Mesenchymal stem cell (in vitro differentiated cells and primary cell): Measurements from ENCODE around the gene JAG2.

ENCODE experiments used
- DNase-seq: peaks from one replicate; pipeline ENCODE4 v3.0.0-alpha.2; 2013
- H2AFZ ChIP-seq: one replicate; pipeline ENCODE4 v1.6.1; 2013; ENCODE audit warnings: low read depth, mild to moderate bottlenecking, control low read depth, inconsistent platforms, low read length, moderate library complexity
- H2AK5ac ChIP-seq: 2 replicates; pipeline ENCODE4 v1.6.1; 2013; ENCODE audit warnings: low read length, moderate library complexity, mild to moderate bottlenecking, inconsistent platforms; ENCODE audit not compliant: severe bottlenecking
- H2BK120ac ChIP-seq: one replicate; pipeline ENCODE4 v1.6.1; 2013; ENCODE audit warnings: low read depth, mild to moderate bottlenecking, inconsistent platforms, low read length, moderate library complexity
- H2BK12ac ChIP-seq, 2 experiments: one replicate each; pipeline ENCODE4 v1.6.1; 2013; ENCODE audit warnings: inconsistent platforms in 2 of 2, low read length in 2 of 2, mild to moderate bottlenecking in 2 of 2, moderate library complexity in 2 of 2, control low read depth in 1 of 2
- H2BK15ac ChIP-seq: one replicate; pipeline ENCODE4 v1.6.1; 2013; ENCODE audit warnings: mild to moderate bottlenecking, low read depth, inconsistent platforms; ENCODE audit not compliant: poor library complexity, severe bottlenecking
- H2BK5ac ChIP-seq: 2 replicates; pipeline ENCODE4 v1.6.1; 2013; ENCODE audit warnings: low read depth, mild to moderate bottlenecking, low read length, control low read depth, inconsistent platforms; ENCODE audit not compliant: poor library complexity, severe bottlenecking
- H3K14ac ChIP-seq, 2 experiments: one replicate each; pipeline ENCODE4 v1.6.1; 2013; ENCODE audit warnings: inconsistent platforms in 2 of 2, low read length in 2 of 2, control low read depth in 1 of 2, mild to moderate bottlenecking in 1 of 2, moderate library complexity in 1 of 2
- H3K18ac ChIP-seq, 2 experiments: one replicate each; pipeline ENCODE4 v1.6.1; 2013; ENCODE audit warnings: inconsistent platforms in 2 of 2, low read length in 2 of 2, control low read depth in 1 of 2, low read depth in 1 of 2, mild to moderate bottlenecking in 1 of 2
- H3K23ac ChIP-seq, 2 experiments: one replicate each; pipeline ENCODE4 v1.6.1; 2013; ENCODE audit warnings: inconsistent platforms in 2 of 2, low read length in 2 of 2, mild to moderate bottlenecking in 2 of 2, moderate library complexity in 2 of 2, control low read depth in 1 of 2
- H3K27ac ChIP-seq: 2 replicates; pipeline ENCODE4 v1.5.1; 2013; ENCODE audit warnings: mild to moderate bottlenecking, moderate library complexity, low read length, control low read depth, inconsistent platforms; ENCODE audit not compliant: poor library complexity, severe bottlenecking
- H3K27me3 ChIP-seq, 2 experiments: 2 replicates each; pipeline versions ENCODE4 v1.6.1 to v1.7.0; 2013; ENCODE audit warnings: low read length in 2 of 2, mild to moderate bottlenecking in 2 of 2, moderate library complexity in 2 of 2, control low read depth in 1 of 2, inconsistent platforms in 1 of 2; ENCODE audit not compliant: control insufficient read depth in 1 of 2, insufficient read depth in 1 of 2
- H3K36me3 ChIP-seq, 2 experiments: 2 replicates each; pipeline versions ENCODE4 v1.6.1 to v1.7.0; 2013; ENCODE audit warnings: low read length in 2 of 2, control low read depth in 1 of 2, inconsistent platforms in 1 of 2, low read depth in 1 of 2, mild to moderate bottlenecking in 1 of 2; ENCODE audit not compliant: insufficient read depth in 2 of 2, control insufficient read depth in 1 of 2
- H3K4ac ChIP-seq, 2 experiments: one replicate each; pipeline ENCODE4 v1.6.1; 2013; ENCODE audit warnings: inconsistent platforms in 2 of 2, low read length in 2 of 2, mild to moderate bottlenecking in 2 of 2, moderate library complexity in 2 of 2, control low read depth in 1 of 2, low read depth in 1 of 2
- H3K4me1 ChIP-seq: 2 replicates; pipeline ENCODE4 v1.6.1; 2013; ENCODE audit warnings: low read depth, low read length, control low read depth; ENCODE audit not compliant: control insufficient read depth, insufficient read depth
- H3K4me2 ChIP-seq: 2 replicates; pipeline ENCODE4 v1.6.1; 2013; ENCODE audit warnings: low read length, mild to moderate bottlenecking, inconsistent platforms; ENCODE audit not compliant: poor library complexity, severe bottlenecking
- H3K4me3 ChIP-seq, 2 experiments: 2 replicates each; pipeline versions ENCODE4 v1.5.1 to v1.7.0; 2013; ENCODE audit warnings: low read length in 2 of 2, mild to moderate bottlenecking in 2 of 2, control low read depth in 1 of 2, low read depth in 1 of 2; ENCODE audit not compliant: insufficient read depth in 1 of 2
- H3K79me1 ChIP-seq: replicated peaks from 2 replicates; pipeline ENCODE4 v1.6.1; 2013; ENCODE audit warnings: mild to moderate bottlenecking, control low read depth, low read length, inconsistent platforms; ENCODE audit not compliant: poor library complexity, severe bottlenecking
- H3K9ac ChIP-seq: 2 replicates; pipeline ENCODE4 v1.7.0; 2013; ENCODE audit warnings: mild to moderate bottlenecking, low read length, moderate library complexity
- H3K9me3 ChIP-seq: 2 replicates; pipeline ENCODE4 v1.7.0; 2013; ENCODE audit warnings: mild to moderate bottlenecking, low read length; ENCODE audit not compliant: control insufficient read depth
- H4K8ac ChIP-seq: one replicate; pipeline ENCODE4 v1.6.1; 2013; ENCODE audit warnings: inconsistent platforms, mild to moderate bottlenecking, low read length, moderate library complexity
- H4K91ac ChIP-seq: one replicate; pipeline ENCODE4 v1.6.1; 2013; ENCODE audit warnings: mild to moderate bottlenecking, low read length, inconsistent platforms
- WGBS: methylation state at CpG from one replicate; pipeline ENCODE4 v1.1.7; 2013; ENCODE audit warnings: mixed read lengths; 5-methylcytosine and 5-hydroxymethylcytosine counted together

The JAG2 gene

DNA sequence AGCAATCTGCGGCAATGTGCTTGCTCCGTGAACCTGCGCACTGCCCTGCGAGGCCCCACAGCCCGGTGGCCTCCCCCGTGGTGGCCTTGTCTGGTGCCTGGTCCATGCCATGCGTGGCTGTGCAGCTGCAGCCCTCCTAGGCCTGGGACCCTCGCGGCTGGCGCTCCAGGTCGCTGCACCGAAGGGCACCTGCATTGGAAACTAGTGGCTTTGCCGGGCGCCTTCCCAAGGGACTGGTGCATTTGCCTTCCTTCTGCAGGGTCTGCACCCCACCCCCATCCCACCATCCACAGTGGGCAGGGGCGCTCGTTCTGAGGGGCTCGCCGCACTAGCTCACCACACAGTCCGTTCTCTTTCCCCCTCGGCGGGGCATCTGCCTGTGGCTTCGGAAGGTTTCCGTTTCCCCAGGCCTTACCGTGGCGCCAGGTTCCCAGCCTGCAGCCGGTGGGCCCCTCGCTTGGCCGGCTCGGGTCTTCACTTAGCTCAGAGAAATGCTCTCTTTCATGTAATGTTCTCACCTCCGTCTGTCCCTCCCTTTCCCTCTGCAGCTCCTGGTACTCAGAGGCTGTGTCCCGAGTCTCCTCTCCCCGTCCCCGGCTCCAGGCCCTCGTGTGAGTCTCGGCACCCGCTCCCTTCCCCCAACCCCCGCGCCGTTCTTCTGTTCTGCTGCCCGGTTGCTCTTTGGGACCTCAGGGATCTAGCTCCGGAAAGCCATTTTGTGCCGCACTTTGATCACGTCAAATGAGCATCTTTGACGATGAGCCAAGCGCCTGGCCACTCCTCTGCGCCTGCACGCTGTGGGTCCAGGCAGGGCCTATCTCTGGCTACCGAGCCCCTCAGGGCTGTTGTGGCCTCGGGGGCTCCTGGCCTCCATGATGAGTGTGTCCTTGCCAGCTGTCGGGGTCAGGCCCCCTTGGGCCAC lies 31.9 kb downstream of the JAG2 start:
- no peaks in the 10 kb centered on the region for H3K4me1 ChIP-seq
- peaks cover 5 to 18% of the 10 kb centered on the region in 2 experiments for H3K27me3 ChIP-seq
- H3K4me3 ChIP-seq = no peak overlapping the region
- no peak overlapping the region for H2BK5ac ChIP-seq
- H3K4me2 ChIP-seq = no peak overlapping the region
- H3K4ac ChIP-seq = no peak overlapping the region
- no peak overlapping the region for H4K91ac ChIP-seq
- no peaks in the 10 kb centered on the region for H3K79me1 ChIP-seq
- H2AFZ ChIP-seq = no peak overlapping the region
- no peaks in the 10 kb centered on the region for H3K36me3 ChIP-seq
- H3K27ac ChIP-seq = no peak overlapping the region
- WGBS = 84% methylated on average over 50 of the region's 50 CpGs
- no peak overlapping the region for H3K23ac ChIP-seq
- no peak for DNase-seq
- H2BK15ac ChIP-seq = no peak overlapping the region
- H3K9ac ChIP-seq = no peak overlapping the region
- H3K14ac ChIP-seq = no peak overlapping the region
- no peak overlapping the region for H3K18ac ChIP-seq
- peaks cover 15% of the 10 kb centered on the region for H3K9me3 ChIP-seq
- H2BK12ac ChIP-seq = no peak overlapping the region
- H2BK120ac ChIP-seq = no peak overlapping the region
- no peak overlapping the region for H4K8ac ChIP-seq
- no peak overlapping the region for H2AK5ac ChIP-seq

DNA sequence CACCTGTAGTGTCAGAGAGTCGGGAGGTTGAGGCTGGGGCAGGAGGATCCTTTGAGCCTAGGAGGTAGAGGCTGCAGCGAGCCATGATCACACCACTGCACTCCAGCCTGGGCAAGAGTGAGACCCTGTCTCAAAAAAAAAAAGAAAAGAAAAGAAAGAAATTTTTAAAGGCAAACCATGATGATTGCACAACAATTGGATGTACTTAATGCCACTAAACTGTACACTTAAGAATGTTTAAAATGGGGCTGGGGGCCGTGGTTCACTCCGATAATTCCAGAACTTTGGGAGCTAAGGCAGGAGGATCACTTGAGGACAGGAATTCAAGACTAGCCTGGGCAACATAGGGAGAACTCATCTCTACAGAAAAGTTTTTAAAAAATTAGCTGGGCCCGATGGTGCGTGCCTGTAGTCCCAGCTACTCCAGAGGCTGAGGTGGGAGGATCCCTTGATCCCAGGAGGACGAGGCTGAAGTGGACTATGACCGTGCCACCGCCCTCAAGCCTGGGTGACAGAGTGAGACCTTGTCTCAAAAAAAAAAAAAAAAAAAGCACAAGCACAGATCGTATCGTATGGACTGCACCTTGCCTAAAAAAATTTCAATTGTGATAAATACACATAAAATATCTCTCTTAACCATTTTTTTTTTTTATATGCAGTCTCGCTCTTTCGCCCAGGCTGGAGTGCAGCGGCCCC lies 32.7 kb downstream of the JAG2 start:
- no peak overlapping the region for H2AK5ac ChIP-seq
- H4K91ac ChIP-seq = no peak overlapping the region
- H3K14ac ChIP-seq = no peak overlapping the region
- no peaks in the 10 kb centered on the region for H3K36me3 ChIP-seq
- no peak overlapping the region for H3K9ac ChIP-seq
- H2BK120ac ChIP-seq = no peak overlapping the region
- H3K4me3 ChIP-seq = no peak overlapping the region
- no peaks in the 10 kb centered on the region for H3K4me1 ChIP-seq
- H2BK12ac ChIP-seq = no peak overlapping the region
- no peak overlapping the region for H3K4ac ChIP-seq
- no peak overlapping the region for H3K4me2 ChIP-seq
- no peak overlapping the region for H2BK5ac ChIP-seq
- H3K18ac ChIP-seq = no peak overlapping the region
- no peak for DNase-seq
- no peak overlapping the region for H3K23ac ChIP-seq
- 89% methylated on average over 14 of the region's 14 CpGs for WGBS
- peaks cover 22% of the 10 kb centered on the region for H3K9me3 ChIP-seq
- H2AFZ ChIP-seq = no peak overlapping the region
- peaks cover 5 to 18% of the 10 kb centered on the region in 2 experiments for H3K27me3 ChIP-seq
- no peak overlapping the region for H3K27ac ChIP-seq
- H4K8ac ChIP-seq = no peak overlapping the region
- H2BK15ac ChIP-seq = no peak overlapping the region
- H3K79me1 ChIP-seq = no peaks in the 10 kb centered on the region

DNA sequence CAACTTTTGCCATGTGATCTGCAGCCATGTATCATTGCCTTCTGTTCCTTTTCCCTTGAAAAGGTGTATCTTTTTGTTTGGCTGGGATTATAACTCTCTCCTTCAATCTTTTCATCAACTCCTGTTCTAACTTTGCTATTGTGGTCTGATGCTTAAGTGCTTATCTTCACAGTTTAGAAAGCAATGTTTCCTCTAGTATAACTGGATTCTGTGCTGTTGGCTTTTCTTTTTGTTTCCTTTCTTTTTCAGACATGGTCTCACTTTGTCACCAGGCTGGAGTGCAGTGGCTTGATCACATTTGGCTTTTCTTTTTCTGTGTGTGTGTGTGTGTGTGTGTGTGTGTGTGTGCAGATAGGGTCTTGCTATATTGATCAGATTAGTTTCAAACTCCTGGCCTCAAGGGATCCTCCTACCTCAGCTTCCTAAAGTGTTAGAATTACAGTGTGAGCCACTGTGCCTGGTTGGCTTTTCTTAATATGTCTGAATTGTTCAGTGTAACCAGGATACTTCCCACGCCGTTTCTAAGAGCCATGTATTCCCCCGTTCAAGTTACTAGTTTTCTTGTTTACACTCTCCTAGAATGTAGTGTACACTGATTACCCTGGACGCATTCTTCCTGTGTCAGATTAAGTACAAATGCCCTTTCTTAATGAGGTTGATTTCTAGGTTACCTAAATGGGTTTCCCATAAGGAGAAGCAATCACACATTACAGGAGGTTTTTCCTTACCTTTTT lies 35.5 kb downstream of the JAG2 start:
- WGBS = 79% methylated on average over 3 of the region's 4 CpGs
- H3K27ac ChIP-seq = no peak overlapping the region
- no peak for DNase-seq
- H3K9ac ChIP-seq = no peak overlapping the region
- H2BK120ac ChIP-seq = no peak overlapping the region
- no peak overlapping the region for H3K4me3 ChIP-seq
- H3K4ac ChIP-seq = no peak overlapping the region
- peaks cover 12 to 28% of the 10 kb centered on the region in 2 experiments for H3K27me3 ChIP-seq
- H4K91ac ChIP-seq = no peak overlapping the region
- no peak overlapping the region for H3K23ac ChIP-seq
- no peaks in the 10 kb centered on the region for H3K79me1 ChIP-seq
- H3K36me3 ChIP-seq = no peaks in the 10 kb centered on the region
- peaks cover 13% of the 10 kb centered on the region for H3K9me3 ChIP-seq
- no peaks in the 10 kb centered on the region for H3K4me1 ChIP-seq
- H2BK15ac ChIP-seq = no peak overlapping the region
- no peak overlapping the region for H2AFZ ChIP-seq
- no peak overlapping the region for H2BK5ac ChIP-seq
- no peak overlapping the region for H3K4me2 ChIP-seq
- no peak overlapping the region for H3K18ac ChIP-seq
- H4K8ac ChIP-seq = no peak overlapping the region
- no peak overlapping the region for H3K14ac ChIP-seq
- H2BK12ac ChIP-seq = no peak overlapping the region
- H2AK5ac ChIP-seq = no peak overlapping the region

DNA sequence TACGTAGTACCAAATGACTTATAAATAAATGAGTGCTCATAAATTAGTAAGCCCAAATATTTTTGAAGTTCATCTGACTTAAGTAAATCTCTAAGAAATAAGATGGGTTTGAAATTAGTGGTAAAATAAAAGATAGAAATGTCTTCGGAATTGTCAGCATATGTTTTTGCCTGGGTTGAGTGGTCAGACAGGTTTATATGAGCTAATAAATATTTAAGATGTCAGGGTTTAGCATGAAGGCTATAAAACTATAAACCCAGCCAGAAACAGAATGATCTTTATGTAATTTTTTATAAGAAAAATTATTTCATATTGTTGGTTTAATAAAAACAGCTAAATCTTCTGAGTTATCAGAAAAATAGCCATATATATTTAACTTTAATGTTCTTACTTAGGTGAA lies 37.3 kb downstream of the JAG2 start:
- Histone ChIP-seq H2BK15ac (no peak overlapping the region), H3K4me3 (no peak overlapping the region), H2AK5ac (no peak overlapping the region), H3K36me3 (no peaks in the 10 kb centered on the region), H3K18ac (no peak overlapping the region), H3K4me1 (no peaks in the 10 kb centered on the region), H2BK12ac (no peak overlapping the region), H2BK5ac (no peak overlapping the region), H3K4me2 (no peak overlapping the region), H3K27ac (no peak overlapping the region), H3K14ac (no peak overlapping the region), H3K23ac (no peak overlapping the region), H3K4ac (no peak overlapping the region), H4K91ac (no peak overlapping the region), H3K9me3 (peaks cover 13% of the 10 kb centered on the region), H4K8ac (no peak overlapping the region), H2BK120ac (no peak overlapping the region), H3K79me1 (no peaks in the 10 kb centered on the region), H3K9ac (no peak overlapping the region), H2AFZ (no peak overlapping the region), H3K27me3 (peaks cover 23 to 32% of the 10 kb centered on the region in 2 experiments)
- WGBS = 72% methylated on average over 1 of the region's 2 CpGs
- DNase-seq = no peak
